HUES48 (cell line): ENCODE data around the gene MMP28.

ENCODE experiments used
- H3K27ac ChIP-seq: one replicate; pipeline ENCODE4 v1.7.0; 2013; ENCODE audit warnings: low read depth, low read length, inconsistent platforms
- H3K27me3 ChIP-seq: 2 replicates; pipeline ENCODE4 v1.6.1; 2013; ENCODE audit warnings: mild to moderate bottlenecking, low read length; ENCODE audit not compliant: control insufficient read depth, insufficient read depth
- H3K36me3 ChIP-seq: 2 replicates; pipeline ENCODE4 v1.6.1; 2013; ENCODE audit warnings: low read length; ENCODE audit not compliant: control insufficient read depth, insufficient read depth
- H3K4me1 ChIP-seq: 2 replicates; pipeline ENCODE4 v1.6.1; 2013; ENCODE audit warnings: mild to moderate bottlenecking, low read length; ENCODE audit not compliant: control insufficient read depth, insufficient read depth
- H3K4me3 ChIP-seq: 2 replicates; pipeline ENCODE4 v1.5.1; 2013; ENCODE audit warnings: mild to moderate bottlenecking, low read depth, low read length
- H3K9ac ChIP-seq: 2 replicates; pipeline ENCODE4 v1.6.1; 2013; ENCODE audit warnings: mild to moderate bottlenecking, low read depth, low read length, moderate library complexity
- H3K9me3 ChIP-seq: 2 replicates; pipeline ENCODE4 v1.6.1; 2013; ENCODE audit warnings: low read length; ENCODE audit not compliant: control insufficient read depth, insufficient read depth

Gene MMP28

GRCh38 chr17:35716173-35716572 is 79.3 kb downstream of the MMP28 start:
- Histone ChIP-seq H3K27ac (no peak overlapping the region), H3K27me3 (no peaks in the 10 kb centered on the region), H3K9ac (no peak overlapping the region), H3K36me3 (peaks cover 70% of the 10 kb centered on the region), H3K4me3 (no peak overlapping the region), H3K4me1 (no peaks in the 10 kb centered on the region), H3K9me3 (no peaks in the 10 kb centered on the region)
